Gastroesophageal sphincter (tissue), 3 donors: Measurements from ENCODE around the gene FAT1.

Source experiments
- EP300 ChIP-seq: sonication (generic); formaldehyde crosslinking; IDR thresholded peaks from one replicate; pipeline ENCODE4 v1.6.1; 2017; ENCODE audit warnings: antibody characterized with exemption, mild to moderate bottlenecking
- POLR2A ChIP-seq, 2 donors: fragments of 450-650 bp; IDR thresholded peaks; one replicate each; pipeline ENCODE4 v1.6.1; 2017; ENCODE audit warnings: antibody characterized with exemption in 2 of 2, mild to moderate bottlenecking in 2 of 2, moderate library complexity in 1 of 2
- POLR2AphosphoS5 ChIP-seq: sonication (generic); formaldehyde crosslinking; IDR thresholded peaks from one replicate; pipeline ENCODE4 v1.6.1; 2017; ENCODE audit warnings: antibody characterized with exemption
- TF ChIP-seq, protein P1 (sequence below), 4 experiments: fragments of 200-600 bp in 2 of 4; fragments of 450-650 bp in 2 of 4; sonication (generic) in 1 of 4; IDR thresholded peaks; one replicate each; pipeline ENCODE4 v1.5.1; 2017 to 2019; ENCODE audit warnings: antibody characterized with exemption in 4 of 4, mild to moderate bottlenecking in 2 of 4, moderate library complexity in 2 of 4

DNA sequence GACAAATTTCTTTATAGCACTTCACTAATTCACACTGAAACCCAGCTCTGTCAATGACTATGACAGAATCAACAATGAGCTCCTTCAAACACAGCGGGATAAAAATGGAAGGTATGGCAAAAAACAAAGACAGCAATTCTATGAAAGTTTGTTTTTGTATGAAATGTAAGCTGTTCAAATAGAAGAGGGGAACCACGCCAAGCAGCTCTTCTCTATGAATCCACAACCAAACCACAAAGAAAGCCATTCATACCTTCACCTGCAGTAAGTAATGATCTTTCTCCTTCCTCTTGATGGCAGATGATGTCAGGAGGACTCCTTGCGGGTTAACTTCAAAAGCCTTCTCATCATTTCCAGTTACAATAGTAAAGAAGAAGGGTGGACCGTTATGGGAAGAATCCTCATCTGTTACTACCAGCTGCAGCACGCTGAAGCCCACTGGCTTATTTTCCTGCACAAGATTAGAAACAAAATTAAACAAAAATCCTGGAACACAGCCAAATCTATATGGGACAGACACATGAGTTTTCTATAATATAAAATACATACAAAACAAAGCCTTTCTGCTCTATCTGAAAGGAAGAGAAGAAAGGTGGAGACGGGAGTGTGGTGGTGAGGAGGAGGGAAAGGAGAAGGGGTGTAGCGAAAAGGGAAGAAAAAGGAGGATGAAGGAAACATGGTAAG, 119.4 kb downstream of the FAT1 start:
- TF ChIP-seq, protein P1, sequence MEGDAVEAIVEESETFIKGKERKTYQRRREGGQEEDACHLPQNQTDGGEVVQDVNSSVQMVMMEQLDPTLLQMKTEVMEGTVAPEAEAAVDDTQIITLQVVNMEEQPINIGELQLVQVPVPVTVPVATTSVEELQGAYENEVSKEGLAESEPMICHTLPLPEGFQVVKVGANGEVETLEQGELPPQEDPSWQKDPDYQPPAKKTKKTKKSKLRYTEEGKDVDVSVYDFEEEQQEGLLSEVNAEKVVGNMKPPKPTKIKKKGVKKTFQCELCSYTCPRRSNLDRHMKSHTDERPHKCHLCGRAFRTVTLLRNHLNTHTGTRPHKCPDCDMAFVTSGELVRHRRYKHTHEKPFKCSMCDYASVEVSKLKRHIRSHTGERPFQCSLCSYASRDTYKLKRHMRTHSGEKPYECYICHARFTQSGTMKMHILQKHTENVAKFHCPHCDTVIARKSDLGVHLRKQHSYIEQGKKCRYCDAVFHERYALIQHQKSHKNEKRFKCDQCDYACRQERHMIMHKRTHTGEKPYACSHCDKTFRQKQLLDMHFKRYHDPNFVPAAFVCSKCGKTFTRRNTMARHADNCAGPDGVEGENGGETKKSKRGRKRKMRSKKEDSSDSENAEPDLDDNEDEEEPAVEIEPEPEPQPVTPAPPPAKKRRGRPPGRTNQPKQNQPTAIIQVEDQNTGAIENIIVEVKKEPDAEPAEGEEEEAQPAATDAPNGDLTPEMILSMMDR (IDR thresholded peaks at IDR 0.05) = no peak
- TF ChIP-seq POLR2AphosphoS5 = no peak
- no peak for TF ChIP-seq POLR2A (IDR thresholded peaks at IDR 0.05)
- no peak for TF ChIP-seq EP300
